Measurements from ENCODE around the gene VKORC1L1. TPM values are rescaled to one million over a fixed set of nuclear protein-coding genes. Genes with fewer than 3 reads are reported as not detected.

VKORC1L1 gene
- total and polyA plus RNA-seq, 2 of the 8 experiments (the other 6 are each of a cell fraction or from before 2014, with no cell fraction given): 12.7 to 45.3 TPM

DNA sequence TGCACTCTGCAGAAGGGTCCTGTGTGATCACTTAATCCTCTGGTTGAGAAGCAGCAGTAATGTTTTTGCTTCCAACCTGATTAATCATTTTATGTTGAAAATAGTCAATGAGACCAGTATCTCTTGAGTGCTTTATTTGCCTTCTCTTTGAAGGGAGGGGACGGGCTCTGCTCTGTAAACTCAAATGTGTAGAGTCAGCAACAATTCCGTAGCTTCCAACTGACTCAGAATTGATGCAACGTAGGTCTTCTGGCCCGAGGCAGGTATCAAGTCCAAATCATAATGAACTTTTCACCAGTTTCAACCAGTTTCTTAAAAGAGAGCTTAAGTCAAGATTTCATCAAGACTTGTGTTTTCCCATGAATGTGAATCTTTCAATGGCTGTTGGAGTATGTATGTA, 82.8 kb downstream of the VKORC1L1 start:
- Histone ChIP-seq H3K23ac (ENCODE audit: insufficient read length) (no peak overlapping the region), H3K4me2 (ENCODE audit: insufficient read depth in 1 of 2, low read depth in 2 of 2, low read length in 2 of 2) (no peak overlapping the region), H2AFZ (ENCODE audit: low read length) (no peak overlapping the region), H3K79me2 (ENCODE audit: control insufficient read depth in 1 of 2, insufficient read depth in 2 of 2, low read length in 2 of 2) (no peaks in the 10 kb centered on the region), H4K5ac (ENCODE audit: insufficient read length, low read depth, low read length) (no peak overlapping the region), H3K56ac (replicated peaks; ENCODE audit: insufficient read length, low read depth, low read length) (no peak overlapping the region), H2BK12ac (ENCODE audit: low read depth, low read length) (no peak overlapping the region), H2BK15ac (ENCODE audit: low read length) (no peak overlapping the region), H3K79me1 (ENCODE audit: low read depth, low read length) (no peaks in the 10 kb centered on the region), H3K9me3 (ENCODE audit: insufficient read depth in 2 of 2, low read depth in 1 of 2, low read length in 1 of 2) (no peaks in the 10 kb centered on the region), H3K18ac (ENCODE audit: extremely low read depth, low read length) (no peak overlapping the region), H3K36me3 (ENCODE audit: control insufficient read depth in 2 of 4, insufficient read depth in 4 of 4, low read length in 3 of 4) (peaks cover 12 to 28% (median 19%) of the 10 kb centered on the region in 4 experiments; a peak in 6 of 8 replicates), H2BK20ac (ENCODE audit: low read length) (no peak overlapping the region), H3K14ac (ENCODE audit: insufficient read length) (no peak overlapping the region), H3K4me3 (ENCODE audit: extremely low read depth in 1 of 4, insufficient read depth in 2 of 4, low read depth in 3 of 4, low read length in 4 of 4) (no peak overlapping the region), H4K8ac (ENCODE audit: extremely low read depth, insufficient read depth, low read length) (no peak overlapping the region), H2AK5ac (ENCODE audit: low read depth, low read length) (no peak overlapping the region), H3K4ac (replicated peaks; ENCODE audit: insufficient read length, low read depth, low read length) (no peak overlapping the region), H4K20me1 (replicated peaks in 1 of 2; ENCODE audit: control insufficient read depth in 1 of 2, insufficient read depth in 2 of 2, low read length in 2 of 2) (peaks cover 2 to 3% of the 10 kb centered on the region in 2 experiments), H3K27me3 (replicated peaks in 1 of 4; ENCODE audit: control insufficient read depth in 3 of 4, extremely low read depth in 1 of 4, insufficient read depth in 3 of 4, low read length in 3 of 4) (no peaks in the 10 kb centered on the region), H2BK5ac (ENCODE audit: low read depth, low read length) (no peak overlapping the region), H3K4me1 (replicated peaks in 1 of 4; ENCODE audit: control insufficient read depth in 3 of 4, insufficient read depth in 4 of 4, low read length in 3 of 4) (no peaks in the 10 kb centered on the region), H3K27ac (ENCODE audit: low read depth, low read length) (no peak overlapping the region), H3K23me2 (ENCODE audit: low read depth, low read length) (no peaks in the 10 kb centered on the region), H4K91ac (replicated peaks; ENCODE audit: insufficient read length, low read length) (no peak overlapping the region), H2BK120ac (replicated peaks; ENCODE audit: low read depth, low read length) (no peak overlapping the region), H3K9ac (replicated peaks in 1 of 4; ENCODE audit: extremely low read depth in 1 of 4, low read depth in 3 of 4, low read length in 3 of 4) (no peak overlapping the region)
- POLR2A ChIA-PET (ENCODE audit: partially characterized antibody): interaction anchor here (1.0 to 1.6 kb wide), 2 partner anchors 13 to 15 kb away, joined by 3 to 4 read pairs; no protein-coding TSS in a partner anchor
- no peak for FAIRE-seq
- WGBS, 2 experiments (ENCODE audit: extremely low coverage in 1 of 2, insufficient coverage in 1 of 2, insufficient read length in 1 of 2, insufficient replicate concordance in 2 of 2, low coverage in 1 of 2, low lambda C conversion rate in 2 of 2, missing lambda C conversion rate in 1 of 2): 90% methylated on average over 4 of the region's 4 CpGs; no CpG with 5 or more reads in 1 of the 2 experiments
- CTCF ChIA-PET (ENCODE audit: partially characterized antibody): no interaction called here
- no peak for DNase-seq (ENCODE audit: low read depth in 1 of 2, low spot score in 2 of 2)
- no peak for TF ChIP-seq ATF3 (IDR thresholded peaks at IDR 0.05; ENCODE audit: insufficient read depth, low read depth, low read length)
- TF ChIP-seq SIX5 (IDR thresholded peaks at IDR 0.05; ENCODE audit: low read depth, low read length): no peak
- no peak for TF ChIP-seq CTBP2 (IDR thresholded peaks at IDR 0.05; ENCODE audit: borderline replicate concordance, insufficient read depth, insufficient read length, low read length)
- TF ChIP-seq, protein P1, sequence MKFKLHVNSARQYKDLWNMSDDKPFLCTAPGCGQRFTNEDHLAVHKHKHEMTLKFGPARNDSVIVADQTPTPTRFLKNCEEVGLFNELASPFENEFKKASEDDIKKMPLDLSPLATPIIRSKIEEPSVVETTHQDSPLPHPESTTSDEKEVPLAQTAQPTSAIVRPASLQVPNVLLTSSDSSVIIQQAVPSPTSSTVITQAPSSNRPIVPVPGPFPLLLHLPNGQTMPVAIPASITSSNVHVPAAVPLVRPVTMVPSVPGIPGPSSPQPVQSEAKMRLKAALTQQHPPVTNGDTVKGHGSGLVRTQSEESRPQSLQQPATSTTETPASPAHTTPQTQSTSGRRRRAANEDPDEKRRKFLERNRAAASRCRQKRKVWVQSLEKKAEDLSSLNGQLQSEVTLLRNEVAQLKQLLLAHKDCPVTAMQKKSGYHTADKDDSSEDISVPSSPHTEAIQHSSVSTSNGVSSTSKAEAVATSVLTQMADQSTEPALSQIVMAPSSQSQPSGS (IDR thresholded peaks at IDR 0.05; ENCODE audit: low read length): no peak
- TF ChIP-seq USF2 (IDR thresholded peaks at IDR 0.05; ENCODE audit: low read length): no peak
- no peak for TF ChIP-seq SP2 (IDR thresholded peaks at IDR 0.05; ENCODE audit: low read length)
- no peak for TF ChIP-seq CBX5 (IDR thresholded peaks at IDR 0.05; ENCODE audit: low read depth, low read length)
- TF ChIP-seq FOSL1 (IDR thresholded peaks at IDR 0.05; ENCODE audit: insufficient read depth, low read depth, low read length): no peak
- TF ChIP-seq SRF (IDR thresholded peaks at IDR 0.05; ENCODE audit: low read depth, low read length): no peak
- no peak for TF ChIP-seq TBP (IDR thresholded peaks at IDR 0.05; ENCODE audit: low read depth, low read length)
- TF ChIP-seq KDM1A (IDR thresholded peaks at IDR 0.05; ENCODE audit: borderline replicate concordance, low read length): no peak
